Measurements from ENCODE around the gene NEDD4. TPM values are rescaled to one million over a fixed set of nuclear protein-coding genes. Genes with fewer than 3 reads are reported as not detected.

The NEDD4 gene
- total RNA-seq, 2 experiments from 2014 or later = 2.6 to 2.7 TPM

DNA sequence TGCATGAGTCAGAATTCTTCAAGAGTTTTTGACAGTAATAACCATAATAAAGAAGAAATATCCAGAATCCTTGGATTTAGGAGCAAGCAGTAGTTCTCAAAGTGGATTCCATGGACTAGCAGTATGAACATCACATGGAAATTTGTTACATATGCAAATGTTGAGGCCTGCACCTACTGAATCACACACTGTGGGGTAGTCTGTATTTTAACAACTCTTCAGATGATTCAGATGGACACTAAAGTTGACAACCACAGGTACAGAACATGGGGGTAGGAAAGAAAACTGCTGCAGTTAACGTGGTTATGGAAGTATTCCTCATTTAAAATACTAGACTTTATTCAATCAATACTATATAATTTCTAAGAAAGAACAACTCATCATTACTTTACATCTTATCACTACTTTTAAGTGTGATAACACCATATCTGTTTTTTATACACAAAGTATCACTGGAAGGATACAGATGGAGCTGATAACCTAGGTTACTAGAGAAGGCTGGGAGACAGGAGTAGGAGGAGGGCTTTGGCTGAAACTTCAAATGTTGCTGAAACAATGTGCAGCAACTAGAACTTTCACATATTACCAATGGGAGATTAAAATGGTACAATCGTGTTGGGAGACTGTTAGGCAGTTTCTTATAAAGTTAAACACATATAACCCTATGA lies 11.7 kb downstream of the NEDD4 start:
- Histone ChIP-seq H3K4me1 (ENCODE audit: insufficient read depth, low read length) (no peaks in the 10 kb centered on the region), H3K4me3 (ENCODE audit: low read length) (no peak overlapping the region), H3K9me3 (ENCODE audit: control insufficient read depth in 1 of 2, insufficient read depth in 1 of 2, low read length in 2 of 2) (peaks cover 0 to 3% of the 10 kb centered on the region in 2 experiments), H3K27me3 (ENCODE audit: control insufficient read depth in 1 of 2, insufficient read depth in 2 of 2, low read length in 2 of 2) (no peaks in the 10 kb centered on the region), H3K27ac (ENCODE audit: low read depth in 1 of 2, low read length in 2 of 2) (no peak overlapping the region), H3K36me3 (ENCODE audit: insufficient read depth, low read length) (no peaks in the 10 kb centered on the region)
- peaks cover 5% of the 10 kb centered on the region for H3K9me3 Mint-ChIP-seq
- H3K27me3 Mint-ChIP-seq = no peaks in the 10 kb centered on the region
- intact Hi-C loops (cut with DNase I, micrococcal nuclease) = no loop called here
- H3K4me1 Mint-ChIP-seq (ENCODE audit: low read depth) = no peaks in the 10 kb centered on the region
- ATAC-seq (ENCODE audit: poor library complexity) = no peak
- ChIA-PET CTCF (no interaction called here), POLR2A (no interaction called here)
- H3K27ac Mint-ChIP-seq = no peak overlapping the region
- no peak overlapping the region for H3K4me3 Mint-ChIP-seq
- no peak for DNase-seq
- peaks cover 7% of the 10 kb centered on the region for H3K36me3 Mint-ChIP-seq (ENCODE audit: low read depth)
- TF ChIP-seq, protein P1, sequence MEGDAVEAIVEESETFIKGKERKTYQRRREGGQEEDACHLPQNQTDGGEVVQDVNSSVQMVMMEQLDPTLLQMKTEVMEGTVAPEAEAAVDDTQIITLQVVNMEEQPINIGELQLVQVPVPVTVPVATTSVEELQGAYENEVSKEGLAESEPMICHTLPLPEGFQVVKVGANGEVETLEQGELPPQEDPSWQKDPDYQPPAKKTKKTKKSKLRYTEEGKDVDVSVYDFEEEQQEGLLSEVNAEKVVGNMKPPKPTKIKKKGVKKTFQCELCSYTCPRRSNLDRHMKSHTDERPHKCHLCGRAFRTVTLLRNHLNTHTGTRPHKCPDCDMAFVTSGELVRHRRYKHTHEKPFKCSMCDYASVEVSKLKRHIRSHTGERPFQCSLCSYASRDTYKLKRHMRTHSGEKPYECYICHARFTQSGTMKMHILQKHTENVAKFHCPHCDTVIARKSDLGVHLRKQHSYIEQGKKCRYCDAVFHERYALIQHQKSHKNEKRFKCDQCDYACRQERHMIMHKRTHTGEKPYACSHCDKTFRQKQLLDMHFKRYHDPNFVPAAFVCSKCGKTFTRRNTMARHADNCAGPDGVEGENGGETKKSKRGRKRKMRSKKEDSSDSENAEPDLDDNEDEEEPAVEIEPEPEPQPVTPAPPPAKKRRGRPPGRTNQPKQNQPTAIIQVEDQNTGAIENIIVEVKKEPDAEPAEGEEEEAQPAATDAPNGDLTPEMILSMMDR (IDR thresholded peaks at IDR 0.05) = no peak

DNA sequence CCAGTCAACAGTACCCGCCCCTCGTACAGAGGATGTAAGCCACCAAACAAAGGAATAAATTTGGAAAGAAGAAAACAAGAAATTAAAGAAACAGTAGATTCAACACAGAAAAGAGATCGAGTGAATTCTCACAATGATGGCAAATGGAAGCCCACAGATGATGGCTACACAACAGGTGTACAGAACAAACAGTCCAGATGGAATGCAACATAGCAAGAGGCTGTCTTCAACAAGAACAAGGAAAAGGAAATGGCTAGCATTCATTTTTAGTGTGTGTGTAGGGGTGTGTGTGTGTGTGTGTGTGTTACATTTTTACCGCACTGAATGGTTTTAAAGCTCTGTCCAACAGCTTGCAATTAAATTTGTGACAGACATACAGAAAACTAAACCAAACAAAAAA lies 12.9 kb downstream of the NEDD4 start:
- ChIA-PET POLR2A (no interaction called here), CTCF (no interaction called here)
- ATAC-seq (ENCODE audit: poor library complexity) (no peak), DNase-seq (no peak)
- intact Hi-C loops (cut with DNase I, micrococcal nuclease) = no loop called here
- no peaks in the 10 kb centered on the region for H3K4me1 ChIP-seq (ENCODE audit: insufficient read depth, low read length)
- no peaks in the 10 kb centered on the region for H3K36me3 ChIP-seq (ENCODE audit: insufficient read depth, low read length)
- H3K27me3 ChIP-seq (ENCODE audit: control insufficient read depth in 1 of 2, insufficient read depth in 2 of 2, low read length in 2 of 2) = no peaks in the 10 kb centered on the region
- TF ChIP-seq, protein P1 (IDR thresholded peaks at IDR 0.05) = no peak
- no peaks in the 10 kb centered on the region for H3K27me3 Mint-ChIP-seq
- no peak overlapping the region for H3K27ac ChIP-seq (ENCODE audit: low read depth in 1 of 2, low read length in 2 of 2)
- H3K9me3 Mint-ChIP-seq = no peaks in the 10 kb centered on the region
- H3K4me1 Mint-ChIP-seq (ENCODE audit: low read depth) = no peaks in the 10 kb centered on the region
- H3K4me3 ChIP-seq (ENCODE audit: low read length) = no peak overlapping the region
- no peak overlapping the region for H3K27ac Mint-ChIP-seq
- H3K4me3 Mint-ChIP-seq = no peak overlapping the region
- no peaks in the 10 kb centered on the region for H3K36me3 Mint-ChIP-seq (ENCODE audit: low read depth)
- peaks cover 0 to 3% of the 10 kb centered on the region in 2 experiments for H3K9me3 ChIP-seq (ENCODE audit: control insufficient read depth in 1 of 2, insufficient read depth in 1 of 2, low read length in 2 of 2)

DNA sequence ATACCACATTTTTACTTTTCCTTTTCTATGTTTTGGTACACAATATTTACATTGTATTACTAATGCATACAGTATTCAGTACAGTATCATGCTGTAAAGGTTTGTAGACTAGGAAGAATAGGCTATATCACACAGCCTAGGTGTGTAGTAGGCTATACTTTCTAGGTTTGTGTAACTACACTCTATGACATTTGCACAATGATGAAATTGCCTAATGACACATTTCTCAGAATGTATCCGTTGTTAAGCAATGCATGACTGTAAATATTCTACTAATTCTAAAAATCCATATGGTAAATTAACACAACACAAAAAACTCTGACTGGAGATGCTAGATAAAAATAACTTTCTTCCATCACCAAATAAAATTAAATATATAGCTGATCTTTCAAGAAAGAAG lies 16.2 kb downstream of the NEDD4 start:
- Histone ChIP-seq H3K27me3 (ENCODE audit: control insufficient read depth in 1 of 2, insufficient read depth in 2 of 2, low read length in 2 of 2) (no peaks in the 10 kb centered on the region), H3K4me1 (ENCODE audit: insufficient read depth, low read length) (no peaks in the 10 kb centered on the region), H3K36me3 (ENCODE audit: insufficient read depth, low read length) (no peaks in the 10 kb centered on the region), H3K9me3 (ENCODE audit: control insufficient read depth in 1 of 2, insufficient read depth in 1 of 2, low read length in 2 of 2) (peaks cover 0 to 3% of the 10 kb centered on the region in 2 experiments), H3K27ac (ENCODE audit: low read depth in 1 of 2, low read length in 2 of 2) (no peak overlapping the region), H3K4me3 (ENCODE audit: low read length) (no peak overlapping the region)
- Mint-ChIP-seq H3K4me3 (no peak overlapping the region), H3K27me3 (no peaks in the 10 kb centered on the region), H3K4me1 (ENCODE audit: low read depth) (no peaks in the 10 kb centered on the region), H3K36me3 (ENCODE audit: low read depth) (no peaks in the 10 kb centered on the region), H3K9me3 (no peaks in the 10 kb centered on the region), H3K27ac (no peak overlapping the region)
- DNase-seq (no peak), ATAC-seq (ENCODE audit: poor library complexity) (no peak)
- ChIA-PET CTCF (interaction anchor here (0.6 kb wide), 1 partner anchor 281 kb away, joined by 3 read pairs; no protein-coding TSS in a partner anchor), POLR2A (no interaction called here)
- TF ChIP-seq, protein P1 (IDR thresholded peaks at IDR 0.05) = no peak
- intact Hi-C loops (cut with DNase I, micrococcal nuclease) = no loop called here

All from CD4-positive, alpha-beta T cell (primary cell).